ENCODE data around the gene LGALSL.

DNA sequence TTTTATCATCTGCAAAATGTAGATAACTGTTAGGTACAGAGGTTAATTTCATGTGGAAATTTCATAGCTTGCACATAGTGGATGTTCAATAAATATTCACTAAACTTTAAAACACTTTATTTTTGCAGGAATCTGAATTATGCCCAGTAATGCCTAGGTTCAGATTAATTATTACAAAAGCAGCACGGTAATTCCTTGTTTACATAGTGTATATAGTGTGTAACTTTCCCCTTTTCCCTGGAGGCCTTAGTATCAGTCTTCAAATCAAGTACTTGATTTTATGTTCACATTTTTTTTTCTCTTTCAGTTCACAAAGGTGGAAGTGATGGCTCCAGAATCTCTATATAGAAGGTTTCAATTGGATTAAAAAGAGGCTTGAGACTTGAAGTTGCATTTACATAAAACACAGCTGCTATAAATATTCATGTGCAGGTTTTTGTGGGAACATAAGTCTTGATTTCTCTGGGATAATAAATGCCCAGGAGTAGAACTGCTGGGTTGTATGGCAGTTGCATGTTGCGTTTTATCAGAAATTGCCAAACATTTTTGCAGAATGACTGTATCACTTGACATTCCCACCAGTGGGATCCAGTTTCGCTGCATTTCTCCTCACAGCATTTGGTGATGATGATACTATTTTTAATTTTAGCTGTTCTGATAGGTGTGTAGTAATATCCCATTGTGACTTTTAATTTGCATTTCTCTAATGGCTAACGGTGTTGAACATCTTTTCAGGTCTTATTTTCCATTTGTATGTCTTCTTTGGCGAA, 27.6 kb upstream of the LGALSL start:
- TF ChIP-seq EZH2 (IDR thresholded peaks at IDR 0.05; ENCODE audit: borderline replicate concordance, low read depth, low read length, poor library complexity, severe bottlenecking), result no peak
- TF ChIP-seq, protein P1, sequence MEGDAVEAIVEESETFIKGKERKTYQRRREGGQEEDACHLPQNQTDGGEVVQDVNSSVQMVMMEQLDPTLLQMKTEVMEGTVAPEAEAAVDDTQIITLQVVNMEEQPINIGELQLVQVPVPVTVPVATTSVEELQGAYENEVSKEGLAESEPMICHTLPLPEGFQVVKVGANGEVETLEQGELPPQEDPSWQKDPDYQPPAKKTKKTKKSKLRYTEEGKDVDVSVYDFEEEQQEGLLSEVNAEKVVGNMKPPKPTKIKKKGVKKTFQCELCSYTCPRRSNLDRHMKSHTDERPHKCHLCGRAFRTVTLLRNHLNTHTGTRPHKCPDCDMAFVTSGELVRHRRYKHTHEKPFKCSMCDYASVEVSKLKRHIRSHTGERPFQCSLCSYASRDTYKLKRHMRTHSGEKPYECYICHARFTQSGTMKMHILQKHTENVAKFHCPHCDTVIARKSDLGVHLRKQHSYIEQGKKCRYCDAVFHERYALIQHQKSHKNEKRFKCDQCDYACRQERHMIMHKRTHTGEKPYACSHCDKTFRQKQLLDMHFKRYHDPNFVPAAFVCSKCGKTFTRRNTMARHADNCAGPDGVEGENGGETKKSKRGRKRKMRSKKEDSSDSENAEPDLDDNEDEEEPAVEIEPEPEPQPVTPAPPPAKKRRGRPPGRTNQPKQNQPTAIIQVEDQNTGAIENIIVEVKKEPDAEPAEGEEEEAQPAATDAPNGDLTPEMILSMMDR (conservative IDR thresholded peaks at IDR 0.05; ENCODE audit: low read depth, low read length), result no peak
